Retina (tissue), 1 donor: ENCODE measurements around the gene PLA1A.

Source experiments
- DNase-seq: peaks from one replicate; pipeline ENCODE4 v3.0.0-alpha.2; 2016

PLA1A gene

GRCh38 chr3:119639494-119640350 lies 42.0 kb downstream of the PLA1A start:
- DNase-seq = no peak

DNA sequence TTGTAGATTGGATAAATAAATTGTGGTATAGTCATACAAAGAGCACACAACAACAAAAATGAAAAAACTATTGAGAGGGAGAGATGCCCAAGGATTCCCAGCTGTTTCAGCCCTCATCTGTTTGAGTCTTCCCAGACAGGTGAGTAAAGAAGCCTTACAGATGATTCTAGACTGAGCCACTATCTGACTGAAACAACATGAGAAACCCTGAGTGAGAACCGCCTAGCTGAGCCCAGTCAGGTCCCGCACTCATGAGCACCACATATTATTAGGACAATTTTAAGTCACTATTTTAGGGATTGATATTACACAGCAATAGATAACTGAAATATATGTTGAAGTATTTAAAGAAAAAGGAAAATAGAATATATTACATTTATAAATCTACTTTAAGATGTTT lies 43.7 kb downstream of the PLA1A start:
- DNase-seq = no peak

GRCh38 chr3:119642746-119643473 lies 45.2 kb downstream of the PLA1A start:
- no peak for DNase-seq

DNA sequence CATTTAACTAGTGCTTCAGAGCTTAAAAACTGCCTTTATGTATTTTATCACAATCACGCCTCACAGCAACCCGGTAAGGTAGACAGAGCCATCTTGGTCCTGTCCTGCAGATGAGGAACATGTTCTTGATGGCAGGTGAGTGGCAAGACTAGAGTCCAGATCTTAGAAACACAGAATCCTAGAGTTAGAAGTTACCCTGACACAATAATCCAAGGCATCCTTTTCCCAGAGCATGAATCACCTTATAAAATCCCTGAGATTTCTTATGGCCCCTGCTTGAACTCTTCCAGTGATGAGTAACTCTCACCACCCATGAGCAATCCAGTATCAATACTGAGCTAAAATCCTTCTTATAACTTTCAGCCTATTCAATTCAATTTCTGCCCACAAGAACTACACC lies 45.8 kb downstream of the PLA1A start:
- DNase-seq = no peak

GRCh38 chr3:119644481-119644880 lies 46.8 kb downstream of the PLA1A start:
- DNase-seq = no peak

DNA sequence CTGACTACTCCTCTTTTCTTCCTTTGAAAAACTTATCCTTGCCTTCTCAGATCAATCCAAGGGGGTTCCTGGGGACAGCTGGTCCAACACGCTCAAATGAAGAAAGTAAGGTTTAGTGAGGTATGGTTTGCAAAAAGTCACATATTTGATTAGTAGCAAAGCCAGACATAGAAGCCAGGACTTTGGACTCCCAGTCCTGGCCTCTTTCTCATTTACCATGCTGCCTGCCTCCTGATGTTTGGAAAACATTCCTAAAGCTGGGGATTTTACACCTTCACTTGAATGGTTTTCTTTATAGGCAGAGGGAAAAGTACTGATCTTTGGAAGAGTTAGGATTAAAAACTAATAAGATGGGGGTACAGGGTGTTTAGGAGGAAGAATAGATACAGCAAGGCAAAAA lies 48.1 kb downstream of the PLA1A start:
- no peak for DNase-seq

DNA sequence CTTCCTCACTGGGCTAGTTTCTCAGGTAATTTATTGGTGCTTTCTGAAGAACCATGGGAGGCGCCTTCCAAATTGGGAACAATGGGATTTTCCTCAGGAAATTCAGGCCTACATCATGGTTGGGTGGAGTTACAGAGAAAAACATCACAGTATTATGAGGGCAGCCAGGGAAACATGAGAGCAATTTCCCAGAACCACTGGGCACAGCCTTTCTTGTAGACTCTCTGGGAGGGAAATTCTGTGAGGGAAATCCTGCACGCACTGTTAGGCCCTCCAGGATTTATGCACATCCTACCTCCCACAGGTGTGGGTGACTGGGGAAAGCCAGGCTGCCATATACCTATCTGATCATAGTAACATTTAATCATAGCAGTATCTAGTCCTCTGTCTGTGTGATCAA lies 49.5 kb downstream of the PLA1A start:
- no peak for DNase-seq

DNA sequence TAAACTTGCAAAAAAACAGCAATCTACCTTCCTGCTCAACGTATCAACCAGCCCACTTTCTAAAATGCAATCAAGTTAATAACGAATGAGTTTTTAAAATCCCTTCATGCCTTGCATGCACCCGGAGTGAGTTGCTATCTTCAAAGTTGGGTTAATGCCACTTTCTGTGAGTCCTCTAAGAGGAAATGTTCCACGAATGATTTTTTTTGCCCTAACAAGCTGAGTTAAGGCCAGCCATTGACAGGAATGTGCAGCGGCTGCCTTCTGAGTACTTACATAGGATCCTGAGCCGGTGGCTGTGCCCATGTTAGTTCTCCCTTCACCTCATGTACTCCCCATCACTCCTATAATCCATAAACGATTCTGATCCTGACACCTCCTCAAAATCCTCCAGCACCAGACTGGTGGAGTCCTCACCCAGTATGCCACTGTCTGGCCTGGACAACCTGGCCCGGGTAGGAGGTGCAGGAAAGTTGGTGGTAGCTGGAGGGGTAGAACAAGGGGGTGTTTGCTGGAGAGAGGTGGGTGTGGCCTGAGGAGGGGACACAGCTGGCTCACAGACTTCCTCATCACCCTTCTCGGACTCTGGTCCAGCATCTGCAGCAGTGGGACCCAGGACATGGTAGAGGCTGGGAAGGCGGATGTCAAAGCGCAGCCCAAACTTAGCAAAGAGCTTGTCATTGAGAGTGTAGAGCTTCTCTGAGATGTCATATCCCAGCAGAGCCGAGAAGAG lies 50.3 kb downstream of the PLA1A start:
- no peak for DNase-seq

GRCh38 chr3:119649761-119650160 lies 52.1 kb downstream of the PLA1A start:
- DNase-seq = no peak

DNA sequence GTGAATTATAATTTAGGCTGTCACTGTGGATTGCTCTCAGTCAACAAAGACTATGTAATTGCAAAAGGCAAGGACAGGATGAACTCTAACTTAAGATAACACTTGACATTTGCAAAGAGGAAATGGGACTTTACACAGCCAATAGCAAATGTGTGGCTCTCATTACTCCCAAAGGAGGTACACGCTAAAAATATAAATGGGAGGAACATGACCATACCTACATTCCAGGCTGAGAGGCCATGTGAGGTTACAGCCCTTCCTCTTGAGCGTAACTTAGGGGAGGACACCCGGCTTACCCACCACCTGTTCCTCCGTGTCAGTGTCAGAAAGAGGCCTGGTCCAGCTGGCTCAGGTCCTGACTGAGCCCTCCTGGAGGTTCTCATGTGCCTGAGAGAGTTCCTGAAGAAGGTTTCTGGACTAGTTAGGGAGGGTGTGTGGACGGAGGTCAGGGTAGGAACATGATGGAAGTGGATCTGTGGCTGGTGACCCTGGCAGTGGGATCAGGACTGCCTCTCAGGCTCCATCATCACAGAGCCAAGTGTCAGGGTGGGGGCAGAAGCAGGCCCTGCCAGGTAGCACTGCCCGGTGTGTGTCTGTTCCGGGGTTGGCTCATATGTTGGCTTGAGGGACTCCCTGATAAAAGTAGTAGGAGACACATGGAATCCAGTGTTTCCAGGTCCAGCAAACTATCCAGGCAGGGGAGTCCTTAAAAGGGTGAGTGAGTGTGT lies 54.8 kb downstream of the PLA1A start:
- no peak for DNase-seq

DNA sequence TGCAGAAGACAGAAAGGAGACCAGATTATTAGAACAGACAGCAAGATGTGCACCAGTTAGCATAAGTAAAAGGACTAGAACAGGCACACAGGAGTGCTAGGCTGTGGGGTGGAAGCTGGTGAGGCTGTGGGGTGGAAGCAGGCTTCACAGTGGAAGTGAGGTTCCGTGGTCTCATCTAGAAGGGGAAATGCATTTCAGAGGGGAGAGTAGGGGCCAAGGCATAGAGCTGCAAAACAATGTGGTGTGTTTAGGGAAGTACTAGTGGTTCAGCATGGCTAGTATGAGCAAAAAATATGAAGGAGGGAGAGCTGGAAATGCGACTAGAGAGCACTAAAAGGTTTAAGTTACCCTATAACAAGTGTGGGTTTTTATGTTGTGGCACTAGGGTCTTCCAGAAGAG lies 56.2 kb downstream of the PLA1A start:
- DNase-seq = no peak

DNA sequence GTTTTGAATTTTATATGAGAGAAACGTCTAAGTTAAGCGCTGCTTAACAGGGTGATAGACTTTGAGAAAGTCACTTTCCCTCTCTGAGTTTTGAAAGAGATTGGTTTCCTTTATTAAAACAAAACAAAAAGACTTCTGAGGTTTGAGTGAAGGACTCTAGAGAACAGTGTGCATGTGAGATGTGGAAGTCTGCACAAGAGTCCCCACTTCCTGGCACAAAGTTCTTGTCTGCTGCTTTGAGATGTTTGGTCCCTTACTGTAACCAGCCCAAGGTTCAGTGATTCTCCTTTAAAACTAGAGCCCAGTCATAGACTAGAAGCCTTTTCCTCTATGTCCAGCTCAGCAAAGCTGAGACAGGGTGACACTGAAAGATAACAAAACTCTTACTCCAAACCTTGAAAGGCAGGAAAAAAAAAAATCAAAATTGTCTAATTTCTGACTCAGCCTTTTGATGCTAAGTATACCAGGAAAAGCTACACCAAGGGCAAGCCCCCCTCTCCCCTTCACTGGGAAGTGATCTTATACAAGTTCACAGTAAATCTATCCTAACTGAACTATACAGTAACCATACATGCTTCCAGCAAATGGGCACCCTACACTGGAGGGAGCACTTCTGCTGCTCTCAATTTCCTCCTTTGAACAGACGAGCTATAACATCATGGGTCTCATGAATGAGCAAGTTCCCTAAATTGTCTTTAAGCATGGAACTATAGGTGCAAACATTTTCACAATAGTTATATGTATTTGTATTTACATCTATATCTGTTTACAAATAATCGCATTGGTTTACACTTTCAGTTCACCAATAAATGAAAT lies 60.4 kb downstream of the PLA1A start:
- no peak for DNase-seq

DNA sequence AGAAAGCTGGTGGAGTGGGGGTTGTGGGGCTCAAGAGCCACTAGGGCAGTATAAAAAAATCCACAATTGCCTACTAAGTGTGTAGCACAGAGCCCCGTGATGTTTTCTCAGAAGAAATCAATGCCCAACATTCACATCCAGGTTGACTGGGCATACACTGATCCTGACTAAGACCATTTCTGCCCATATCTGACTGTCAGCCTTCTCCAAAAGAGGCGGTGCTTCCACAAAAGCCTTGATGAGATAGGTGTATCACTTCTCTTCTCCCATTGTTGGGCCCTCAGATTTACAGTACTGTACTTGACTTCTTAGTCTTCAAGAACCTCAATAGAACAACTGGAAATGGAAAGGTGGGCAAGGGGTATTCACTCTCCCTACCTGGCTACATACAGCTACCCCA lies 61.3 kb downstream of the PLA1A start:
- DNase-seq = no peak

- DNase-seq = no peak
Measured at GRCh38 chr3:119659606-119660291, 62.1 kb downstream of the PLA1A start.

GRCh38 chr3:119660474-119661440 lies 63.1 kb downstream of the PLA1A start, which contains the start of gene POPDC2:
TSS of gene POPDC2 (minus strand) at chr3:119660589. CDS start at chr3:119660423, 166 bp downstream.
- DNase-seq = no peak

GRCh38 chr3:119662604-119663373 lies 65.1 kb downstream of the PLA1A start:
- no peak for DNase-seq

DNA sequence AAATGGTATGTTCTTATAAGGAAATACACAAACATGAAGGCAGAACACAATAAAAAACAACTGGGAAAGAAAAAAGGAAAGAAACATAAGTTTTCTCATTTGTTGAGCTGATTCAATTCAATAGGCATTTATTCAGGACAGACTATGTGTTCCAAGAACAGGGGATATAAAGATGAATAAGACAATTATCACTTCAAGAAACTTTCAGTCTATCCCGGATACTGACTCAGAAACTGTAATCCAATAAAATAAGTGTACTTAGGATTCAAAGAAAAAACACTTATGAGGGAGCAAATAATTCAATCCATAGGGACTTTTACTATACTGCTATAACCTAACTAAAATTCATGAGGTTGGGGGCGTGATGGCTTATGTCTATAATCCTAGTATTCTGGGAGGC lies 66.2 kb downstream of the PLA1A start:
- DNase-seq = no peak

- DNase-seq = no peak
Measured at GRCh38 chr3:119664370-119664769, 66.7 kb downstream of the PLA1A start.

GRCh38 chr3:119664850-119665379 lies 67.2 kb downstream of the PLA1A start:
- DNase-seq = no peak
